Neural cell (in vitro differentiated cells): Measurements from ENCODE around the gene ST3GAL3. TPM values are rescaled to one million over a fixed set of nuclear protein-coding genes. Genes with fewer than 3 reads are reported as not detected.

Experiments
- H2AFZ ChIP-seq: fragments of 200-600, 300-800 bp; sonication (generic), shearing (Covaris generic); 2 replicates; pipeline ENCODE4 v1.6.0; 2014; ENCODE audit warnings: low read depth, mild to moderate bottlenecking, antibody characterized with exemption, low read length, moderate library complexity
- H3F3A ChIP-seq: fragments of 200-600 bp; shearing (Covaris generic); 2 replicates; pipeline ENCODE4 v1.6.1; 2016; ENCODE audit warnings: mild to moderate bottlenecking, moderate library complexity, mixed read lengths, antibody characterized with exemption, low read length; ENCODE audit not compliant: insufficient read depth, poor library complexity, severe bottlenecking
- H3K27ac ChIP-seq: fragments of 200-600, 300-800 bp; sonication (generic), shearing (Covaris generic); 2 replicates; pipeline ENCODE4 v1.5.1; 2014; ENCODE audit warnings: mild to moderate bottlenecking, low read length, moderate library complexity
- H3K27me3 ChIP-seq: fragments of 300-800, 200-600 bp; sonication (generic), shearing (Covaris generic); 2 replicates; pipeline ENCODE4 v1.6.0; 2014; ENCODE audit warnings: mild to moderate bottlenecking, low read depth, low read length, moderate library complexity; ENCODE audit not compliant: insufficient read depth
- H3K36me3 ChIP-seq: fragments of 300-800, 200-600 bp; sonication (generic), shearing (Covaris generic); 2 replicates; pipeline ENCODE4 v1.5.1; 2014; ENCODE audit warnings: mild to moderate bottlenecking, antibody characterized with exemption, low read length, moderate library complexity; ENCODE audit not compliant: insufficient read depth
- H3K4me2 ChIP-seq: fragments of 300-800, 200-600 bp; sonication (generic), shearing (Covaris generic); 2 replicates; pipeline ENCODE4 v1.6.0; 2014; ENCODE audit warnings: mild to moderate bottlenecking, low read length
- H3K4me3 ChIP-seq: fragments of 300-800, 200-600 bp; sonication (generic), shearing (Covaris generic); 2 replicates; pipeline ENCODE4 v1.5.1; 2014; ENCODE audit warnings: mild to moderate bottlenecking, low read length, moderate library complexity
- H3K79me2 ChIP-seq: fragments of 200-600 bp; shearing (Covaris generic); replicated peaks from 2 replicates; pipeline ENCODE4 v1.6.0; 2014; ENCODE audit warnings: mild to moderate bottlenecking, low read length, moderate library complexity; ENCODE audit not compliant: insufficient read depth
- H3K9ac ChIP-seq: fragments of 300-800, 200-600 bp; sonication (generic), shearing (Covaris generic); 2 replicates; pipeline ENCODE4 v1.6.1; 2016; ENCODE audit warnings: mild to moderate bottlenecking, low read length, mixed read lengths
- H3K9me2 ChIP-seq: fragments of 200-600 bp; shearing (Covaris generic); 2 replicates; pipeline ENCODE4 v1.6.1; 2016; ENCODE audit warnings: mild to moderate bottlenecking, low read length, mixed read lengths; ENCODE audit not compliant: insufficient read depth
- H3K9me3 ChIP-seq: fragments of 200-600, 300-800 bp; sonication (generic), shearing (Covaris generic); 2 replicates; pipeline ENCODE4 v1.6.1; 2016; ENCODE audit warnings: mild to moderate bottlenecking, mixed run types, low read length, moderate library complexity, mixed read lengths
- H4K20me1 ChIP-seq: fragments of 200-600 bp; shearing (Covaris generic); 2 replicates; pipeline ENCODE4 v1.6.1; 2016; ENCODE audit warnings: mild to moderate bottlenecking, mixed run types; ENCODE audit not compliant: insufficient read depth
- EP300 ChIP-seq: fragments of 450-650 bp; conservative IDR thresholded peaks from 2 replicates; pipeline ENCODE4 v1.6.1; 2014; ENCODE audit warnings: antibody characterized with exemption, mild to moderate bottlenecking, moderate library complexity; ENCODE audit not compliant: poor library complexity, severe bottlenecking
- EZH2 ChIP-seq: fragments of 200-600, 300-800 bp; shearing (Covaris generic), sonication (generic); IDR thresholded peaks from 2 replicates; pipeline ENCODE4 v1.6.1; 2014; ENCODE audit warnings: antibody characterized with exemption, low read length, borderline replicate concordance, mild to moderate bottlenecking; ENCODE audit not compliant: insufficient read depth, poor library complexity, severe bottlenecking
- MXI1 ChIP-seq: fragments of 450-650 bp; conservative IDR thresholded peaks from 2 replicates; pipeline ENCODE4 v1.6.1; 2014; ENCODE audit warnings: antibody characterized with exemption, mild to moderate bottlenecking; ENCODE audit not compliant: poor library complexity, severe bottlenecking
- POLR2AphosphoS5 ChIP-seq: IDR thresholded peaks from 2 replicates; pipeline ENCODE4 v1.6.1; 2012
- RAD21 ChIP-seq: fragments of 450-650 bp; conservative IDR thresholded peaks from 2 replicates; pipeline ENCODE4 v1.6.1; 2014; ENCODE audit warnings: antibody characterized with exemption, mild to moderate bottlenecking, moderate library complexity
- SMC3 ChIP-seq: fragments of 450-650 bp; conservative IDR thresholded peaks from 2 replicates; pipeline ENCODE4 v1.6.1; 2014; ENCODE audit warnings: antibody characterized with exemption, mild to moderate bottlenecking, moderate library complexity; ENCODE audit not compliant: poor library complexity
- TAF1 ChIP-seq: IDR thresholded peaks from 2 replicates; pipeline ENCODE4 v1.6.1; 2012; ENCODE audit warnings: low read depth
- polyA plus RNA-seq: library from polyadenylated mRNA; depleted of rRNA; stranded (reverse); fragments of >200 nt; gene quantifications from 2 replicates; pipeline ENCODE4 v1.2.3, GENCODE V29; 2014
- TF ChIP-seq, protein P1 (sequence below): fragments of 450-650 bp; IDR thresholded peaks from 2 replicates; pipeline ENCODE4 v1.5.1; 2014; ENCODE audit warnings: antibody characterized with exemption, mild to moderate bottlenecking, moderate library complexity; ENCODE audit not compliant: poor library complexity, severe bottlenecking
- TF ChIP-seq, protein P2 (sequence below): IDR thresholded peaks from 2 replicates; pipeline ENCODE4 v1.6.1; 2012; ENCODE audit warnings: borderline replicate concordance

ST3GAL3 gene
- polyA plus RNA-seq, 1 donor from 2014 or later: 36.8 TPM

DNA sequence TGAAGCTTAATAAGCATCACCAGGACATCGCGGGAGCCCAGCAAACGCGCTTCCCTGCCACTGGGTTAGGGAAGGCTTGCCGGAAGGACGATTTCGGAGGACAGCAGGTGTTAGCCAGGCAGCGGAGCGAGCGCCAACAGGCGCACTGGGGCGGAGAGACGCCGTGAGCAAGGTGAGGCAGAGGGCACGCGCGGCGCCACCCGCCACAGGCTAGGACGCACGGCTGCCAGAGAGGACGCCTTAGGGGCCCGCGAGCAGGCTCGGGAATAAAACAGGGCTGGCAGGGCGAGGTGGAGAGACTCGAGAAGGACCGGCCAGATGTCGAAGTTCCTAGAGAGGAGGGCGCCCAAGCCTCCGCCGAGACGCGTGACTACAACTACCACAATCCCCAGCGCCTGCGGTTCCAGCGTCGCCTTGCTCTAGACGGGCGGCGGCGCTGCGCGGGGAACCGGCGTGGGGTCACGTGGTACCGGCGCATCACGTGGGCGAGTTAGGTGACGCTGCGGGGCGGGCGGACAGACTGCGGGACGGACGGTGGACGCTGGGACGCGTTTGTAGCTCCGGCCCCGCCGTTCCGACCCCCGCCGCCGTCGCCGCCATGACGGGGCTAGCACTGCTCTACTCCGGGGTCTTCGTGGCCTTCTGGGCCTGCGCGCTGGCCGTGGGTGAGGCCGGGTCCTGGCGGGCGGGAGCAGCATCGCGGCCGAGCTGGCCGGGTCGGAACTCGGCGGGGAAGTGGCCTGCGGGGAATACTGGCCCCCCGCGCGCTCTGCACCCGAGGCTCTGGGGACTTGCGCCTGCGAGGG is 267.3 kb downstream of the ST3GAL3 start, which contains the start of gene ATP6V0B:
TSS of gene ATP6V0B (plus strand) at position 518 of the 806 bp plus-strand sequence. CDS start at position 599, 81 bp downstream.
- peaks cover 3% of the 10 kb centered on the region for H4K20me1 ChIP-seq
- peak within 1 kb of the TSS; percentile 100 for H3K4me2 ChIP-seq
- peak within 1 kb of the TSS; percentile 80 for H3K27ac ChIP-seq
- no peaks in the 10 kb centered on the region for H3K9me3 ChIP-seq
- H3K9me2 ChIP-seq: no peaks in the 10 kb centered on the region
- no peaks in the 10 kb centered on the region for H3K36me3 ChIP-seq
- H3K4me3 ChIP-seq: peak within 1 kb of the TSS; percentile 94
- H3F3A ChIP-seq: no peaks in the 10 kb centered on the region
- H3K27me3 ChIP-seq: no peaks in the 10 kb centered on the region
- peaks cover 32% of the 10 kb centered on the region for H3K79me2 ChIP-seq
- H3K9ac ChIP-seq: peak within 1 kb of the TSS; percentile 95
- peak within 1 kb of the TSS; percentile 71 for H2AFZ ChIP-seq
- TF ChIP-seq POLR2AphosphoS5 (peak; percentile 99), EP300 (peak; percentile 75), SMC3 (no peak), MXI1 (peak; percentile 78), TAF1 (peak; percentile 57), RAD21 (peak; percentile 16), EZH2 (no peak)
- TF ChIP-seq, protein P1, sequence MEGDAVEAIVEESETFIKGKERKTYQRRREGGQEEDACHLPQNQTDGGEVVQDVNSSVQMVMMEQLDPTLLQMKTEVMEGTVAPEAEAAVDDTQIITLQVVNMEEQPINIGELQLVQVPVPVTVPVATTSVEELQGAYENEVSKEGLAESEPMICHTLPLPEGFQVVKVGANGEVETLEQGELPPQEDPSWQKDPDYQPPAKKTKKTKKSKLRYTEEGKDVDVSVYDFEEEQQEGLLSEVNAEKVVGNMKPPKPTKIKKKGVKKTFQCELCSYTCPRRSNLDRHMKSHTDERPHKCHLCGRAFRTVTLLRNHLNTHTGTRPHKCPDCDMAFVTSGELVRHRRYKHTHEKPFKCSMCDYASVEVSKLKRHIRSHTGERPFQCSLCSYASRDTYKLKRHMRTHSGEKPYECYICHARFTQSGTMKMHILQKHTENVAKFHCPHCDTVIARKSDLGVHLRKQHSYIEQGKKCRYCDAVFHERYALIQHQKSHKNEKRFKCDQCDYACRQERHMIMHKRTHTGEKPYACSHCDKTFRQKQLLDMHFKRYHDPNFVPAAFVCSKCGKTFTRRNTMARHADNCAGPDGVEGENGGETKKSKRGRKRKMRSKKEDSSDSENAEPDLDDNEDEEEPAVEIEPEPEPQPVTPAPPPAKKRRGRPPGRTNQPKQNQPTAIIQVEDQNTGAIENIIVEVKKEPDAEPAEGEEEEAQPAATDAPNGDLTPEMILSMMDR: peak; percentile 60
- TF ChIP-seq, protein P2, sequence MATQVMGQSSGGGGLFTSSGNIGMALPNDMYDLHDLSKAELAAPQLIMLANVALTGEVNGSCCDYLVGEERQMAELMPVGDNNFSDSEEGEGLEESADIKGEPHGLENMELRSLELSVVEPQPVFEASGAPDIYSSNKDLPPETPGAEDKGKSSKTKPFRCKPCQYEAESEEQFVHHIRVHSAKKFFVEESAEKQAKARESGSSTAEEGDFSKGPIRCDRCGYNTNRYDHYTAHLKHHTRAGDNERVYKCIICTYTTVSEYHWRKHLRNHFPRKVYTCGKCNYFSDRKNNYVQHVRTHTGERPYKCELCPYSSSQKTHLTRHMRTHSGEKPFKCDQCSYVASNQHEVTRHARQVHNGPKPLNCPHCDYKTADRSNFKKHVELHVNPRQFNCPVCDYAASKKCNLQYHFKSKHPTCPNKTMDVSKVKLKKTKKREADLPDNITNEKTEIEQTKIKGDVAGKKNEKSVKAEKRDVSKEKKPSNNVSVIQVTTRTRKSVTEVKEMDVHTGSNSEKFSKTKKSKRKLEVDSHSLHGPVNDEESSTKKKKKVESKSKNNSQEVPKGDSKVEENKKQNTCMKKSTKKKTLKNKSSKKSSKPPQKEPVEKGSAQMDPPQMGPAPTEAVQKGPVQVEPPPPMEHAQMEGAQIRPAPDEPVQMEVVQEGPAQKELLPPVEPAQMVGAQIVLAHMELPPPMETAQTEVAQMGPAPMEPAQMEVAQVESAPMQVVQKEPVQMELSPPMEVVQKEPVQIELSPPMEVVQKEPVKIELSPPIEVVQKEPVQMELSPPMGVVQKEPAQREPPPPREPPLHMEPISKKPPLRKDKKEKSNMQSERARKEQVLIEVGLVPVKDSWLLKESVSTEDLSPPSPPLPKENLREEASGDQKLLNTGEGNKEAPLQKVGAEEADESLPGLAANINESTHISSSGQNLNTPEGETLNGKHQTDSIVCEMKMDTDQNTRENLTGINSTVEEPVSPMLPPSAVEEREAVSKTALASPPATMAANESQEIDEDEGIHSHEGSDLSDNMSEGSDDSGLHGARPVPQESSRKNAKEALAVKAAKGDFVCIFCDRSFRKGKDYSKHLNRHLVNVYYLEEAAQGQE: peak; percentile 42

DNA sequence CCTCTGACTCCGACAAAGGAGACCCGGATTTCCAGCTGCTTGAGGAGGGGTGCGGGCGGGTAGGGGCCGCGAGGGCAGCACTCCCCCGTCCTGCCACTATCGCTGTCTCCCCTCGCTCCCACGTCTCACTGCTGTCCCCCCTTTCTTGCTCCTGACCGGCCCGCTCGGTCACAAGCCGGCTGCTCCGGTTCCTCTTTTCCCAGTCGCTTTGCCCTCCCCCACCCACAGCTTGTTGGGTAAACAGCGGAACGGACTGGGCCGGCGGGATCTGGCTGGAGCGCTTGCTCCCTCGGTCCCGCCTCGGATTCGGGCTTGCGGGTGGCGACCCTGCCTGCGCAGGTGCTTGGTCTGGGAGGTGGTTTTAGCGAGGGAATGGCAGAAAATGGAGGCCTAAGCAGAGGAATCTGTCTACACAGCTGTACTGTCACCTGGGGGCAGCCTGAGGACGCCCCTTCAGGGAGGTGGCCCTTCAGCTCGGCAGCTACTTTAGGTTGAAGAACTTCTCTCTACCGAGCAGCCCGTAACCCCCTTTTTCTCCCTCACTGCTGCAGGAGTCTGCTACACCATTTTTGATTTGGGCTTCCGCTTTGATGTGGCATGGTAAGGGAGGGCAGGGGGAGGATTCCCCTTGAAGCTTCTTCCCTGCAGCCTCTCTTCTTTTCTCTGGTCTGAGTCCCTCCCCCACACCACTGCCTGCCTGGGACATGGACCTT is 268.1 kb downstream of the ST3GAL3 start:
- peak overlapping the region; percentile 71 for H2AFZ ChIP-seq
- H3K27ac ChIP-seq: peak overlapping the region; percentile 80

More for the DNA sequence above, 268.1 kb downstream of the ST3GAL3 start:
- Histone ChIP-seq H3K4me3 (peak overlapping the region; percentile 94), H3K9ac (peak overlapping the region; percentile 95), H3K9me3 (no peaks in the 10 kb centered on the region), H3K36me3 (no peaks in the 10 kb centered on the region), H3K79me2 (peaks cover 40% of the 10 kb centered on the region), H4K20me1 (peaks cover 3% of the 10 kb centered on the region), H3K27me3 (no peaks in the 10 kb centered on the region), H3K4me2 (peak overlapping the region; percentile 100), H3K9me2 (no peaks in the 10 kb centered on the region), H3F3A (no peaks in the 10 kb centered on the region)
- TF ChIP-seq SMC3: no peak
- no peak for TF ChIP-seq MXI1
- no peak for TF ChIP-seq RAD21
- no peak for TF ChIP-seq TAF1
- no peak for TF ChIP-seq EZH2
